NCI-H2107 (cell line): Measurements from ENCODE around the gene CRKL.
"Not testable (repeated sequence)": the region's sequence is repeated elsewhere in the genome, so short reads cannot be mapped to it uniquely, and the experiment has no call there.

ENCODE experiments used
- DNase-seq: peaks from one replicate; lab custom pipeline; 2025; lab: John Stamatoyannopoulos, UW

The CRKL gene

DNA sequence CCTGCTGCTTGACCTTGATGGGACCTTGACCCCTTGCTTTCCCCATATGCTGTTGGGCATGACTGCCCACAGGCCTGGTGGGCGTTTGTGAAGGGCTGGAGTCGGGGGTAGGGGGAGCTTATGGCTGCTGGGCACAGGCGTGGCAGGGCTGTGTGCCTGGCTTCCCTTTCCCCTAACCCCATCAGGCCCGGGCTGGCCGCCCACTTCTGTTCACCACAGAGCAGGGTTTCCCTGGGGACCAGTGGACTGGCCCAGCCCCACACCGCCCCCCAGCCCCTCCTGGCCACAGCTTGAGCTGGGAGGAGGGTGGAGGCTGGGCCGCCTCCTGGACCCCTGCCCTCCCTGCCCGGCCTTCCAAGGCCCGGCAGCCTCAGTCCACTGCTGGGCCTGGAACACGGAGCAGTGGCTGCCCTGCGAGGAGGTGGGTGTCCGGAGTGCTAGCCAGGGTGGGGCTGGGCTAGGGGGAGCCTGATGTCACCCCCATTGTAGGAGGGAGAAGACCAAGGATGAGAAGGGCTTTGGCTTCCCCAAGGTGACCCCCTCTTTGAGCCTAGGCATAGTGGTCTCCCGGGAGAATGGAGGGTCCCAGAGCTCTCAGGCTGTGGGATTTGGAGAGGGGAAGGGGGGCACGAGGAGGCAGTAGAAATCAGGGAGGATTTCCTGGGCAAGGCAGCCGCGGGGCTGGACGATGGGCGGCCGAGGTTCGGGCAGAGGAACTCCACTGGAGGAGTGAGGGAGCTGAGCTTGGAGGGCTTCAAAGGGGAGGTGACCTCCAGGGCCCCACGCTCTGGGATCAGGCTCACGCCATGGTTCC is 49.9 kb downstream of the CRKL start, which contains the start of gene AIFM3:
Gene AIFM3 (plus strand): TSS at position 373 of the 814 bp plus-strand sequence. CDS start 690 bp downstream, outside the sequence.
- DNase-seq: no peak

DNA sequence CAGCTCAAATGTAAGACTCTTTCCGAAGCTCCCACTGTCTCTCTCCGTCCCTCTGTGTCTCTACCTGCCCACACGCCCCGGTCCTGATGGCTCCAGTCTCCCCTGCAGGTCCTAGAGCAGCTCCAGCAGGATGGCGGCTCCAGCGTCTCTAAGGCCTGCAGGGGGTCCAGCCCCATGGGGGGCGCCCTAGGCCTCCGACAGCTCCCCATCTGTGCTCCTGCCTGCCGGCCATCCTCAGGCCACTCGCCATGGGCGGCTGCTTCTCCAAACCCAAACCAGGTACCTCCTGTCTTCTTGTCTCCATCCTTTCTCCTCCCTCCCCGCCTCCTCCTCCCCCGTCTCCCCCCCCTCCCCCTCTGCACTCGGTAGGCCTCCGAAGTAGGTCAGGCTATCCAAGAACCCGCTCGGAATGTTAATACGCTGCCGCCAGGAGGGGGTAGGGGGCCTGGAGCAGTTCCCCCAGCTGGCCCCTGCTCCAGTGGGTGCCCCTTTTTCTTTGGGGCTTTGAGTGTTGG is 50.5 kb downstream of the CRKL start:
- DNase-seq: no peak

DNA sequence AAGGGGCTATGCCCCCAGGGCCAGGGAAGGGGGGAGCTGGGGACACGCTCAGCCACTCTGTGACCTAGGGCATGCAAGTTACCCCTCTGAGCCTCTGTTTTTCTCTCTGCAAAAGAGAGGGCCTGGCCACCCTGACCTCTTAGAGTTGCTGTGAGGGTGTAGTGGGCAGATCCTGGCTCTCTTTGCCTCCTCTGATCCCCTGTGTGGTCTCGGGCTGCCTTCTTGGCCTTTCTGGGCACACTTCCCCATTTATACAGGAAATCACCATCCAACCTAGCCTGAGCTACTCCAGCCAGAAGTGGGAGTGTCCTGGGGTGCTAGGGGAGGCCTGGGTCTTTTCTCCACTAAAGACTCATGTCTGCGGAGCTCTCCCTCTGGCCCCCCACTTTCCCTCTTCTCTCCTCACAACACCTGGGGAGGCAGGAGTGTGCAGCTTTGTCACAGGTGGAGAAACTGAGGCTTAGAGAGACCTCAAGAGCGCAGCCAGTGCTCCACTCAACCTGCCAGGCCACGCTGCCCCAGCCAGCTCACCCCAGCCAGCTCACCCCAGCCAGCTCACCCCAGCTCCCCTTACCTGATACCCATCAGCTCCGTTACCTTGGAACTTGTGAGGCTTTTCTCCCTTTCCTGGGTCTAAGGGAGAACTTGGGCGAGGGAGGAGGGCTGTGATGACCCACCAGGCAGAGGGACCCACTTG is 51.2 kb downstream of the CRKL start:
- no peak for DNase-seq

DNA sequence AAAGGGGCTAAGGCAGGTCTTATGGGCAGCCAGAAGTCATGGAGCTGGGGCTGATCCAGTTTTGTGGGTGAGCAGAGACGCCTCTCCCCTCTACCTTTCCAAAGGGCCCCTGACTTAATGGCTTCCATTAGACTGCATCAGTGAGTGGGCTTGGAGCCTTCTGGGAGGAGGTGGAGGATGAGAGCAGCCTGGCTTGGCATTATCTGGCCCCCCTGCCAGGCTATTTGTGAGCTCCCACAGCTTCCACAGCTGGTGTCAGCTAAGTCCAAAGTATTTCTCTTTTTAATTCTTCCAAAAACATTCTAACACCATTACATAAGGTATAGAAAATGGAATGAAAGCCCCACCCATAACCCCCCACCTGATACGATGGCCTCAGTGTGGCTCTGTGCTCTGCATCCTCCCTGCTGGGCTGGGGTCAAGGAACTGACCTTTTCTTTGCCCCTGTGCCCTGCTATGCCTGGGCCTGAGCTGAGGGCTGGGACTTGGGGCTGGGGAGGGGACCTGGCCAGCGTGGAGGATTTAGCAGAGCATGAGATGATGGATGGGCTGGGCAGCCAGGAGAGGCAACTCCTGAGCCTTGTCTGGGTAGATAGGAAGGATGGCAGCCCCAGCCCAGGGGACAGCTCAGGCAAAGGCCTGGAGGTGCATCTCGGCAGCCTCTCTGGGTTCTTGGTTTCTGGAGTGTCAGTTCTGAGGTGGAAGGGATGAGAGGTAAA is 53.9 kb downstream of the CRKL start:
- DNase-seq: no peak

DNA sequence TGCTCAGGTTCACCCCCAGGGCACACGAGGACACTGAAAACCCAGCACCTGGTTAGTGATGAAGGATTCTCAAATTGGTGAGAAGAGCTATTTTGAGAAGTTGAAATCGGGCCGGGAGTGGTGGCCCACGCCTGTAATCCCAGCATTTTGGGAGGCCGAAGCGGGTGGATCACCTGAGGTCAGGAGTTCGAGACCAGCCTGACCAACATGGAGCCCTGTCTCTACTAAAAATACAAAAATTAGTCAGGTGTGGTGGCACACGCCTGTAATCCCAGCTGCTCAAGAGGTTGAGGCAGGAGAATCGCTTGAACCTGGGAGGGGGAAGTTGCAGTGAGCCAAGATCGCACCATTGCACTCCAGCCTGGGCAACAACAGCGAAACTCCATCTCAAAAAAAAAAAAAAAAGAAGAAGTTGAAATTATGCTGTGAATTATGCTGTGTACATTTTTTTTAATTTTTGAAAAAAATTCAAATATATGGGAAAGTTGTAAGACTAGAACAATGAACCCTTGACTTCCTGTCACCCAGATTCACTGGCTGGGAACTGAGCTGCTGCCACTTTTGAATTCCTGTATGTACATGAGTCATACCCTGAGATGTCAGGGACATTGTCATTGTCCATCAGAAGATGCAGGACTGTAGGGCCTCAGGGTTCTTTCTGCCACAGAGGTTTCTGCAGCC is 54.9 kb downstream of the CRKL start:
- DNase-seq: not testable (repeated sequence)

DNA sequence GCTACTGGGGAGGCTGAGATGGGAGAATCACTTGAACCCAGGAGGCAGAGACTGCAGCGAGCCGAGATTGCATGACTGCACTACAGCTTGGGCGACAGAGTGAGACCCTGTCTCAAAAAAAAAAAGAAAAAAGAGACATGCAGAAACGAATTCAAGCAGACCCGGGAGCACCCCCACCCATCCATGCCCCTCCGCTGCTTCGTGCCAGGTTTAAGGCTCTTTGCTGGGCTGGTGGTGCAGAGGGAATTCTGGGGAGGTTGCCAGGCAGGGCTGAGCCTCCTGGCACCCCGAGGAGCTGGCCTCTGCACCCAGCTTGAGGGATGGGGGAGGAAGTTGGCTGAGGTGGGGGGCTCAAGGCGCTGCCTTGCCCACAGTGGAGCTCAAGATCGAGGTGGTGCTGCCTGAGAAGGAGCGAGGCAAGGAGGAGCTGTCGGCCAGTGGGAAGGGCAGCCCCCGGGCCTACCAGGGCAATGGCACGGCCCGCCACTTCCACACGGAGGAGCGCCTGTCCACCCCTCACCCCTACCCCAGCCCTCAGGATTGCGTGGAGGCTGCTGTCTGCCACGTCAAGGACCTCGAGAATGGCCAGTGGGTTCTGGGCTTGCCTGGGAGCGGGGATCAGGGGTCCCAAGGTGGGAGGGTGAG is 55.8 kb downstream of the CRKL start:
- DNase-seq: no peak

DNA sequence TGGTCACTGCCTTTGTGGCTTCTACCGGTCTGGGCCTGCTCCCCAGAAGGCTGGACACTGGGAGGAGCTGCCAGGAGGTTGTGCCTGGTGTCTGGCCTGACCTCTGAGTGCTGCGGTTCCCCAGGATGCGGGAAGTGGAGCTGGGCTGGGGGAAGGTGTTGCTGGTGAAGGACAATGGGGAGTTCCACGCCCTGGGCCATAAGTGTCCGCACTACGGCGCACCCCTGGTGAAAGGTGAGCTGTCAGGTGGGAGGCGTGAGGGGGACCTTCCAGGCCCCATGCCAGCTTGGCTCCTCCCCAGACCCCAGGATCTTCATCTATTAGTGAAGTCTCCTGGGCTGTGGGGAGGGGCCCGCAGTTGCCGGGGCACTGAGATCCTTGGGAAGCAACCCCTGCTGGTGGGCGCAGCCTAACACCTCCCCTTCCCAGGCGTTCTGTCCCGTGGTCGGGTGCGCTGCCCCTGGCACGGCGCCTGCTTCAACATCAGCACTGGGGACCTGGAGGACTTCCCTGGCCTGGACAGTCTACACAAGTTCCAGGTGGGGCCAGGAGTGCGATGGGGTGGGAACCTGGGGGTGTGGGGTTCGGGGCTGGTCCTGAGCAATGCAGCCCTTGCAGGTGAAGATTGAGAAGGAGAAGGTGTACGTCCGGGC is 56.6 kb downstream of the CRKL start:
- no peak for DNase-seq

DNA sequence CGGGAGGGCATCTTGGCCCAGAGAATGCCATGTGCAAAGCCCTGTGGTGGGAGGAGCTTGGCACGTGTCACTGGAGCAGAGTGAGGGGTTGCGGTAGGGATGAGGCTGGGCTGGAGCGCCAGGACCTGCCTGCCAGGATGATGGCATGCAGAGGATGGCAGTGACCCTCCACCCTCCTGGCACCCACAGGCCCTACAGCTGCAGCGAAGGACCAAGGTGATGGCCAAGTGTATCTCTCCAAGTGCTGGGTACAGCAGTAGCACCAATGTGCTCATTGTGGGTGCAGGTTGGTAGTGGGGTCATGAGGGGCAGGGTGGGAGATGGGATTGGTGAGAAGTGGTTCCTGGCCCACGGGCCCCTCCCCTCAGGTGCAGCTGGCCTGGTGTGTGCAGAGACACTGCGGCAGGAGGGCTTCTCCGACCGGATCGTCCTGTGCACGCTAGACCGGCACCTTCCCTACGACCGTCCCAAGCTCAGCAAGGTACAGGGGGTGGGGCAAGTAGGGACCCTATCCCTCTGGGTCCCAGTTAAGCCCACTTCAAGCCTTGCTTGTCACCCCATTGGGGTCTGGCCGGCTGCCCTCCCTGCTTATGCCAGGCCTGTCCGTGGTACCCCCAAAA is 57.2 kb downstream of the CRKL start:
- DNase-seq: no peak

DNA sequence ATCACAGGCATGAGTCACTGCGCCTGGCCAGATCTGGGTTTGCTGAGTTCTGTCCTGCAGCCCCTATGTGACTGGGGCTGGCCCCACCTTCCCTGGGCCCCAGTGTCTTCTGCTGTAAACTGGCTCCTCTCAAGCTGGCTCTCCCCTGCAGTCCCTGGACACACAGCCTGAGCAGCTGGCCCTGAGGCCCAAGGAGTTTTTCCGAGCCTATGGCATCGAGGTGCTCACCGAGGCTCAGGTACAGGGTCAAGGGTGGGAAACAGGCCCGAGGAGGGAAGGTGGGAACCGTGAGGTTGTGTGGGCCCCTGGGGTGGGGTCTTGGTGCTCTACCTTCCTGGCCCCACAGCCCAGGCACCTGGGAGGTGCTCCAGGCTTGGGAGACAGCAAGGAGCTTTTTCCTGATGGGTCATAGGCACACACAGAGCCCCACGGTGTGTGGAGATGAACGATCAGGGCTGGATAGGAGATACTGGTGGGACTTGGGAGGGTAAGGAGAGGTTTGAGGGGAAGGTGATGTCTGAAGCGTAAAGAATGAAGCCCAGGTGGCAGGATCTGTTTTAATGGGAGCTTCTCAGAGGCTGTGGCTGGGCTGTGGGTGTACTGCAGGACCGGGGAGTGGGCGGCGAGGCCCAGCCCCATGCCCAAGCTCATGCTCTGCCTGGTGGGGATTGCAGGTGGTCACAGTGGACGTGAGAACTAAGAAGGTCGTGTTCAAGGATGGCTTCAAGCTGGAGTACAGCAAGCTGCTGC is 58.5 kb downstream of the CRKL start:
- DNase-seq: no peak

DNA sequence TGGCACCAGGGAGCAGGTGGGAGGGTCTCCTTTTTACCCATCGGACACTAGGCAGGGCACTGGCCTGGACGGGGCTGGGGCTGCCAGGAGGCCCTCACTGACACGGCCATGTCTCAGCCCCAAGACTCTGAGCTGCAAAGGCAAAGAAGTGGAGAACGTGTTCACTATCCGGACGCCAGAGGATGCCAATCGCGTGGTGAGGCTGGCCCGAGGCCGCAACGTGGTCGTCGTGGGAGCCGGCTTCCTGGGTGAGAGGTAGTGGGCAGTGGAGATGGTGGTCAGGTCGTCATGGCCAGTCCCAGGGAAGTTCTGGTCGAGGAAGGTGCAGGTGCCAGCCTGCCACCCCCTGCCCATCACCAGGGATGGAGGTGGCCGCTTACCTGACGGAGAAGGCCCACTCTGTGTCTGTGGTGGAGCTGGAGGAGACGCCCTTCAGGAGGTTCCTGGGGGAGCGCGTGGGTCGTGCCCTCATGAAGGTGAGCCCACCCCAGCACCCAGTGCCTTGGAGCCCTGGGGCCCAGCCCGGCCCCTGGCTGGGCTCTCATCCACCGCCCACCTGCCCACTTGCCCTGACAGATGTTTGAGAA is 59.2 kb downstream of the CRKL start:
- no peak for DNase-seq

DNA sequence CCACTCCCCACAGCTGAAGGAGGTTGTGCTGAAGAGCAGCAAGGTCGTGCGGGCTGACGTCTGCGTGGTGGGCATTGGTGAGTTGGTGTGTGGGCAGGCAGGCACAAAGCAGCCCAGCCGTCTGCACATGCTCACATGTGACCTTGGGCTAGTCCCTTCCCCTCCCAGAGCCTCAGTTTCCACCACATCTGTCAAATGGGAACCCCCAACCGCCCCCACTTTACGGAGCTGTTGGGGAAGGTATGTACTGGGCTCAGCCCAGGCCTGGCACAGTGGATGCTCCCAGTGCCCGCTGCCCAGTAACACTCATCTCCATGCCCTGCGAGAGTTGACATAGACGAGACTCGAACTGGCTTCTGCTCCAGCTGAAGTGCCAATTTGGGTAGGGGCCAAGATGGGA is 59.8 kb downstream of the CRKL start:
- no peak for DNase-seq

DNA sequence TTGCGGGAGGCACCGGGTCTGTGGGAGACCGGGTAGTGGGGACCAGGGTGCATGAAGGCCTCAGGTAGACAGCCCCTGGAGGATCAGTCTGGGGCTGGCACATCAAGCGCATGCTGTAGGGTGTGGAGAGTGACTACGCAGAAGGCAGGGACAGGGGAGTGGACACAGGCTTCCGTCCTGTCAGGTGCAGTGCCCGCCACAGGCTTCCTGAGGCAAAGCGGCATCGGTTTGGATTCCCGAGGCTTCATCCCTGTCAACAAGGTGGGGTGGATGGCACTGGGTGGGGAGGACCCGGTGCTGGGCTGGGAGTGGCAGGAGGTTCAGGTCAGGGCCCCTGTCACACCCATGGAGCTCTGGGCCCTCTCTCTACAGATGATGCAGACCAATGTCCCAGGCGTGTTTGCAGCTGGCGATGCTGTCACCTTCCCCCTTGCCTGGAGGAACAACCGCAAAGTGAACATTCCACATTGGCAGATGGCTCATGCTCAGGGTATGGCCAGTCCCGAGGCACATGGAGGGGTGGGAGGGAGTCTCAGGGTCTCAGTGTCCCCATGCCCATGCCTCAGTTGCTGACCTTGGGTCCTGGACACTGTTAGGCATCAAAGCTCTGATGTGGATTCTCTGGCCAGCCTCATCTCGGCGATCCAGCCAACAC is 60.4 kb downstream of the CRKL start:
- DNase-seq: no peak

DNA sequence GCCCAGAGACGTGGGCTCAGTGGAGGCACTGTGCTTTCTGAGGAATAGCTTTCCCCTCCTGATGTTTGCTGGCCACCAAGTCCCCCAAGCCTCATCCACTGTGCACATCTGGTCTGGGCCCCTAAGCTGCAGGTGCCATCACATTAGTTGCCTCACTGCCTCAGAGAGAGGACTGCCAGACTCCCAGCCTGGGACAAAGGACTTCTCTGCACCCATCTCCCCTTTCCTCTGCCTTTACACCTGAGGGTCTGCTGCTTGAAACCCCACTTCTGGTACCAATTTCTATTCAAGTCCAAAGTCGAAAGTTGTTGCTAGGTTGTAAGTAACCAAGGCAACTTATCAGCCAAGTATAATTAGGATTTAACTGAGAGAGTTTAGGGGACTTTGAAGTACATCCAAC is 61.2 kb downstream of the CRKL start:
- no peak for DNase-seq

DNA sequence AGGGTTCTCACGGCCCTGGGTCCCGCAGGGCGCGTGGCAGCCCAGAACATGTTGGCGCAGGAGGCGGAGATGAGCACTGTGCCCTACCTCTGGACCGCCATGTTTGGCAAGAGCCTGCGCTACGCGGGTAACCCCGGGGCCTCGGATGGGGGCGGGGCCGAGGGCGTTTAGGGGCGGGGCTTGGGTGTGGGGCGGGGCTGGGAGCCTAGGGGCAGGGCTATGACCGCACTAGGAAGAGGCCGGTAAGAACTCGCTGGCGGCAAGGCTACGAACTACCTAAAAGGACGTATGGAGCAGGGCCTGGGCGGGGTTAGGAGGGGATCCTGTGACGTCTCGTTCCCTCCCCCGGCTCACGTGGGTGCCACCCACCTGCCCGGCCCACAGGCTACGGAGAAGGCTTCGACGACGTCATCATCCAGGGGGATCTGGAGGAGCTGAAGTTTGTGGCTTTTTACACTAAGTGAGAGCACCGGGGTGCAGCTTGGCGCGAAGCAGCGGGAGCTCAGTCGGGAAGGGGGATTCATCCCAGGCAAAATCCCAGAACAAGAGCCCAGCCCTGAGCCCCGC is 62.1 kb downstream of the CRKL start:
- no peak for DNase-seq

DNA sequence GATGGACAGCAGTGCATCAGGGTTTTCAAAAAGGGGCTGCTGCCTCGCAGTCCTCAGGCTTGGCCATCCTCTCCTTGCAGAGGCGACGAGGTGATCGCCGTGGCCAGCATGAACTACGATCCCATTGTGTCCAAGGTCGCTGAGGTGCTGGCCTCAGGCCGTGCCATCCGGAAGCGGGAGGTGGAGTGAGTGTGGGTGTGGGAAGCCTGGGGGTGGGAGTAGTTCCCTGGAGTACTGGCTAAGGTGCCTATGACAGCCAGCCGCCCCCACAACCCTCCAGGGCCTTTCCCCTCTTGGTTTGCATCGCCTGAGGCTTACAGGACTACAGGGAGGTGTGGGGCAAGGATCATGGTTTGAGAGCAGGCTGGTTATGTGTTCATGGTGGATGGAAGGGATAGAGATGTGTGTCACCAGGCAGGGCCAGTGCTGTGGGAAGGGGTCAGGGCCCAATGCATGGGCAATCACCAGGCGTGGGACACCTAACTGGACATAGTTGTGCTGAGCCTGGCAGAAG is 62.8 kb downstream of the CRKL start:
- DNase-seq: no peak

DNA sequence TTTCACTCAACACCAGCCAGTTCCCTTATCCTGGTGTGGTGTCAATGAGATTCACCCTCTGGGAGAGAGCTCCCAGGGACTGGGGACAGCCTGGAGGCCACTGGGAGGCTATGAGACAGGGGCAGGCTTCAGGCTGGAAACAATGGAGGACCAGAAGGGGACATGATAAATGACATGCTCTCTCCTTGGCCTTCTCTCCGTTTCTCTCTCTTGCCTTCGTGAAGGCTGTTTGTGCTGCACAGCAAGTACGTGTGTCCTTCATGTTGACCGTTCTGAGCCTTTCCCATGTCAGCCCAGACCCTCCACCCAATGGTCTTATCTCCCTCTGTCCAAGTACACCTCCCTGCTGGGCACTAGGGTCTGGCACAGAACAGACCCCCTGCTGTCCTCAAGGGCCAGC is 63.3 kb downstream of the CRKL start:
- no peak for DNase-seq

DNA sequence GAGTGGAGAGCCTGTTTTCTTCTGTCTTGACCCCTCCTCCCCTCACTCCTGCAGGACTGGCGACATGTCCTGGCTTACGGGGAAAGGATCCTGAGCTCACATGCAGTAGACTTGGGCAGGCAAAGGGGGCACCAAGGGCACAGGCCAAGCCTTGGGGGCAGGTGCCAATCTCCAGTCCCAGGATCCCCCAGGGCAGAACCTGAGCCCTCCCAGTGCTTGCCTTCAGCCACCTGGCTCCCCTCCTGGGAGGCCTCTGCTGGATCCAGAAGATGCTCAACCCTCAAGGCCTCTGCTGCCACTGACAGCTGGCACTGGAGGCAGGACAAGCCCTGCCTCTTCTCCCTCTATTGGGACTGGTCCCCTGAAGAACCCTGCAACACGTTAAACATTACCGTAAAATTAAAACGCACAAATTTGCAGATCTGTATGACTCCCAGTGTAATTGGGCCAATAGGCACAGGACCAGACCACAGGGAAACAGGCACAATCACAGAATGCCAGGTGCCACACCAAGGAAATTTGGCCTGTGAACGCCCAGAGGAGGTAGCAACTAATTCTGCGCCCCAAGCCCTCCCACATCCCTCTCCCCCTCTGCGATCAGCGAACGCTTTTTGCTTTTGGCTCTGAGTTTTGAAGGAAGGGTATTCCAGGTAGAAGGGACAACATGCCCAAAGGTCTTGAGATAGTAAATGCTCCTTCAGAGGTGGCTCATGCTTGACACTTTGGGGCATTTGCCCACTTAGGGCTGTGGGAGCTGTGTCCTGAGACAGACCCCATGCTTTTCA is 63.9 kb downstream of the CRKL start:
- DNase-seq: no peak
